H1 (cell line): ENCODE data around the gene LRRC4C.

Experiments
- CEBPB ChIP-seq: IDR thresholded peaks from 2 replicates; pipeline ENCODE4 v1.6.1; 2012; ENCODE audit warnings: low read depth, low read length
- CHD7 ChIP-seq: fragments of 300-600 bp; sonication (generic); IDR thresholded peaks from 2 replicates; pipeline ENCODE4 v1.7.1; 2012; ENCODE audit warnings: low read length, moderate library complexity, mild to moderate bottlenecking, inconsistent platforms; ENCODE audit not compliant: insufficient replicate concordance
- EGR1 ChIP-seq: IDR thresholded peaks from 2 replicates; pipeline ENCODE4 v1.6.1; 2011; ENCODE audit warnings: low read depth, low read length, borderline replicate concordance
- EZH2 ChIP-seq: fragments of 200-600 bp; sonication (generic); IDR thresholded peaks from 2 replicates; pipeline ENCODE4 v1.7.1; 2012; ENCODE audit warnings: low read depth, mild to moderate bottlenecking, moderate library complexity, low read length, inconsistent platforms; ENCODE audit not compliant: severe bottlenecking
- GTF2F1 ChIP-seq: IDR thresholded peaks from 2 replicates; pipeline ENCODE4 v1.6.1; 2012; ENCODE audit warnings: low read depth, low read length, improper control_type of control experiment, borderline replicate concordance
- MAX ChIP-seq: IDR thresholded peaks from 2 replicates; pipeline ENCODE4 v1.6.1; 2012; ENCODE audit warnings: inconsistent platforms
- PHF8 ChIP-seq: fragments of 200-600 bp; sonication (generic); conservative IDR thresholded peaks from 2 replicates; pipeline ENCODE4 v1.7.1; 2012; ENCODE audit warnings: low read depth, mild to moderate bottlenecking, inconsistent platforms, low read length, moderate library complexity
- POLR2AphosphoS5 ChIP-seq: IDR thresholded peaks from 2 replicates; pipeline ENCODE4 v1.6.1; 2011; ENCODE audit warnings: low read depth, low read length
- RAD21 ChIP-seq, 2 experiments: IDR thresholded peaks in 1 of 2; conservative IDR thresholded peaks in 1 of 2; 2 replicates each; pipeline ENCODE4 v1.6.1; 2011; ENCODE audit warnings: low read depth in 2 of 2, low read length in 2 of 2, improper control_type of control experiment in 1 of 2, inconsistent platforms in 1 of 2, mild to moderate bottlenecking in 1 of 2, moderate library complexity in 1 of 2
- TF ChIP-seq, protein P1 (sequence below), 3 experiments: IDR thresholded peaks; 1 replicate in 2 of 3; 2 replicates in 1 of 3; pipeline versions ENCODE4 v1.5.1 to v1.6.1; 2011; ENCODE audit warnings: low read length in 3 of 3, mild to moderate bottlenecking in 3 of 3, inconsistent platforms in 2 of 3, low read depth in 1 of 3, moderate library complexity in 1 of 3; ENCODE audit not compliant: insufficient read depth in 1 of 3; ENCODE audit errors: control extremely low read depth in 1 of 3

DNA sequence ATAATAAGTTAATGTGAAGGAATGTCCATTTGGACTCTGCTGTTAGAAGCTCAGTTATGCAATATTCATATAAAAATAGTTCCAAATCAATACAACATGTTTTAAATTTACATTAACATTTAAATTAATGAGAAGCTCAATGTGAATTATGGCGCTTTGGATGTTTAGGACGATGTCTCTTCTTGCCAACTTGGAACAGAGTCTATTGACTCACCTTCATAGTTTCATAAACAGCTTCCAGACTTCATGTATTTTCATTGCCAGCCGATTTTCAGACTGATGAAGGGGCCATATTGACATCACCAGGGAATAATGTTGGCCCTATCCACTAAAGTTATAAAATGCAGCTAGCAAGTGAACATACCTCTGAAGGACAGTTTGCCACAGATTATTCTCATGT is 1136.2 kb downstream of the LRRC4C start:
- TF ChIP-seq, protein P1, sequence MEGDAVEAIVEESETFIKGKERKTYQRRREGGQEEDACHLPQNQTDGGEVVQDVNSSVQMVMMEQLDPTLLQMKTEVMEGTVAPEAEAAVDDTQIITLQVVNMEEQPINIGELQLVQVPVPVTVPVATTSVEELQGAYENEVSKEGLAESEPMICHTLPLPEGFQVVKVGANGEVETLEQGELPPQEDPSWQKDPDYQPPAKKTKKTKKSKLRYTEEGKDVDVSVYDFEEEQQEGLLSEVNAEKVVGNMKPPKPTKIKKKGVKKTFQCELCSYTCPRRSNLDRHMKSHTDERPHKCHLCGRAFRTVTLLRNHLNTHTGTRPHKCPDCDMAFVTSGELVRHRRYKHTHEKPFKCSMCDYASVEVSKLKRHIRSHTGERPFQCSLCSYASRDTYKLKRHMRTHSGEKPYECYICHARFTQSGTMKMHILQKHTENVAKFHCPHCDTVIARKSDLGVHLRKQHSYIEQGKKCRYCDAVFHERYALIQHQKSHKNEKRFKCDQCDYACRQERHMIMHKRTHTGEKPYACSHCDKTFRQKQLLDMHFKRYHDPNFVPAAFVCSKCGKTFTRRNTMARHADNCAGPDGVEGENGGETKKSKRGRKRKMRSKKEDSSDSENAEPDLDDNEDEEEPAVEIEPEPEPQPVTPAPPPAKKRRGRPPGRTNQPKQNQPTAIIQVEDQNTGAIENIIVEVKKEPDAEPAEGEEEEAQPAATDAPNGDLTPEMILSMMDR (IDR thresholded peaks at IDR 0.05; ENCODE audit: control extremely low read depth in 1 of 3, insufficient read depth in 1 of 3, low read depth in 1 of 3, low read length in 3 of 3): no peak
- no peak for TF ChIP-seq POLR2AphosphoS5
- no peak for TF ChIP-seq RAD21 (IDR thresholded peaks at IDR 0.05 in 1 of 2, conservative IDR thresholded peaks at IDR 0.05 in 1 of 2; ENCODE audit: low read depth in 2 of 2, low read length in 2 of 2)
- no peak for TF ChIP-seq PHF8
- no peak for TF ChIP-seq CHD7
- TF ChIP-seq CEBPB: no peak
- no peak for TF ChIP-seq GTF2F1
- no peak for TF ChIP-seq EZH2
- no peak for TF ChIP-seq EGR1
- no peak for TF ChIP-seq MAX
